HL-60 (cell line): ENCODE measurements around the gene COBLL1.

Experiments
- GABPA ChIP-seq: IDR thresholded peaks from 2 replicates; pipeline ENCODE4 v1.6.1; 2012; ENCODE audit warnings: low read depth
- POLR2AphosphoS5 ChIP-seq: IDR thresholded peaks from 2 replicates; pipeline ENCODE4 v1.6.1; 2012; ENCODE audit warnings: low read depth
- SPI1 ChIP-seq: IDR thresholded peaks from 2 replicates; pipeline ENCODE4 v1.6.1; 2012; ENCODE audit warnings: low read depth, mild to moderate bottlenecking, borderline replicate concordance
- TF ChIP-seq, protein P1 (sequence below): IDR thresholded peaks from one replicate; pipeline ENCODE4 v1.5.1; 2011; ENCODE audit warnings: low read length, control low read depth, inconsistent platforms; ENCODE audit not compliant: insufficient read depth
- TF ChIP-seq, protein P2 (sequence below): IDR thresholded peaks from 2 replicates; pipeline ENCODE4 v1.6.1; 2012; ENCODE audit warnings: low read depth; ENCODE audit not compliant: insufficient replicate concordance

DNA sequence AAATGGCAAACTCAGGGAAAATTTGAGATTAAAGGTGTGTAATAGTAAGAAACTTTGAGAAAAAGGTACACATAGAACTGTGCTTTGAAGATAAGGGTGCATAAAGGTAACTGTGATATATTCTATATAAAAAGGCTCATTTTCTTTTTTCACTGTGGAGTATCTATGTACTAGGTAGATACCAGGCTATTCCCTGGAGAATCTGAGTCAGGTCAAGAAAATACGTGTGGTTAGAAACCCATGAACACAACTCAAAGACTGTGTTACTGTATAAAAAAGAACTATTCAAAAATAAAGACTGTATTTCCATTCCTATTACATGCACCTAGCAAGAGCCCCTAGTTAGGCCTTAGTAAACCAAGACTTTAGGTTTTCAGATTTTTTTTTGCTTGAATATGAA is 120.2 kb downstream of the COBLL1 start:
- TF ChIP-seq, protein P1, sequence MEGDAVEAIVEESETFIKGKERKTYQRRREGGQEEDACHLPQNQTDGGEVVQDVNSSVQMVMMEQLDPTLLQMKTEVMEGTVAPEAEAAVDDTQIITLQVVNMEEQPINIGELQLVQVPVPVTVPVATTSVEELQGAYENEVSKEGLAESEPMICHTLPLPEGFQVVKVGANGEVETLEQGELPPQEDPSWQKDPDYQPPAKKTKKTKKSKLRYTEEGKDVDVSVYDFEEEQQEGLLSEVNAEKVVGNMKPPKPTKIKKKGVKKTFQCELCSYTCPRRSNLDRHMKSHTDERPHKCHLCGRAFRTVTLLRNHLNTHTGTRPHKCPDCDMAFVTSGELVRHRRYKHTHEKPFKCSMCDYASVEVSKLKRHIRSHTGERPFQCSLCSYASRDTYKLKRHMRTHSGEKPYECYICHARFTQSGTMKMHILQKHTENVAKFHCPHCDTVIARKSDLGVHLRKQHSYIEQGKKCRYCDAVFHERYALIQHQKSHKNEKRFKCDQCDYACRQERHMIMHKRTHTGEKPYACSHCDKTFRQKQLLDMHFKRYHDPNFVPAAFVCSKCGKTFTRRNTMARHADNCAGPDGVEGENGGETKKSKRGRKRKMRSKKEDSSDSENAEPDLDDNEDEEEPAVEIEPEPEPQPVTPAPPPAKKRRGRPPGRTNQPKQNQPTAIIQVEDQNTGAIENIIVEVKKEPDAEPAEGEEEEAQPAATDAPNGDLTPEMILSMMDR = no peak
- TF ChIP-seq, protein P2, sequence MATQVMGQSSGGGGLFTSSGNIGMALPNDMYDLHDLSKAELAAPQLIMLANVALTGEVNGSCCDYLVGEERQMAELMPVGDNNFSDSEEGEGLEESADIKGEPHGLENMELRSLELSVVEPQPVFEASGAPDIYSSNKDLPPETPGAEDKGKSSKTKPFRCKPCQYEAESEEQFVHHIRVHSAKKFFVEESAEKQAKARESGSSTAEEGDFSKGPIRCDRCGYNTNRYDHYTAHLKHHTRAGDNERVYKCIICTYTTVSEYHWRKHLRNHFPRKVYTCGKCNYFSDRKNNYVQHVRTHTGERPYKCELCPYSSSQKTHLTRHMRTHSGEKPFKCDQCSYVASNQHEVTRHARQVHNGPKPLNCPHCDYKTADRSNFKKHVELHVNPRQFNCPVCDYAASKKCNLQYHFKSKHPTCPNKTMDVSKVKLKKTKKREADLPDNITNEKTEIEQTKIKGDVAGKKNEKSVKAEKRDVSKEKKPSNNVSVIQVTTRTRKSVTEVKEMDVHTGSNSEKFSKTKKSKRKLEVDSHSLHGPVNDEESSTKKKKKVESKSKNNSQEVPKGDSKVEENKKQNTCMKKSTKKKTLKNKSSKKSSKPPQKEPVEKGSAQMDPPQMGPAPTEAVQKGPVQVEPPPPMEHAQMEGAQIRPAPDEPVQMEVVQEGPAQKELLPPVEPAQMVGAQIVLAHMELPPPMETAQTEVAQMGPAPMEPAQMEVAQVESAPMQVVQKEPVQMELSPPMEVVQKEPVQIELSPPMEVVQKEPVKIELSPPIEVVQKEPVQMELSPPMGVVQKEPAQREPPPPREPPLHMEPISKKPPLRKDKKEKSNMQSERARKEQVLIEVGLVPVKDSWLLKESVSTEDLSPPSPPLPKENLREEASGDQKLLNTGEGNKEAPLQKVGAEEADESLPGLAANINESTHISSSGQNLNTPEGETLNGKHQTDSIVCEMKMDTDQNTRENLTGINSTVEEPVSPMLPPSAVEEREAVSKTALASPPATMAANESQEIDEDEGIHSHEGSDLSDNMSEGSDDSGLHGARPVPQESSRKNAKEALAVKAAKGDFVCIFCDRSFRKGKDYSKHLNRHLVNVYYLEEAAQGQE = no peak
- no peak for TF ChIP-seq POLR2AphosphoS5
- TF ChIP-seq SPI1 = no peak
- TF ChIP-seq GABPA = no peak
